H1 (cell line): ENCODE results near the gene TMTC2. TPM values are rescaled to one million over a fixed set of nuclear protein-coding genes. Genes with fewer than 3 reads are reported as not detected.

Experiments used
- CTCF ChIA-PET: fragments of 300-600 bp; sonication (Branson Sonifier 250); formaldehyde crosslinking; loops from one replicate; lab custom pipeline; 2021; ENCODE audit not compliant: partially characterized antibody; lab: Charles Lee
- POLR2A ChIA-PET: fragments of 300-600 bp; sonication (Branson Sonifier 250); formaldehyde crosslinking; loops from one replicate; lab custom pipeline; 2021; ENCODE audit warnings: inconsistent platforms; ENCODE audit not compliant: partially characterized antibody; lab: Charles Lee
- DNase-seq, 2 experiments: peaks; one replicate each; pipeline versions ENCODE4 v3.0.0 to v3.0.0-alpha.2; 2010 to 2022; ENCODE audit warnings: low spot score in 2 of 2, low read depth in 1 of 2, mixed read lengths in 1 of 2
- FAIRE-seq: peaks from 2 replicates; lab custom pipeline; 2011; peaks lifted over from hg19 to GRCh38; lab: Jason Lieb, UNC
- H2AFZ ChIP-seq: 2 replicates; pipeline ENCODE4 v1.8.1; 2012; ENCODE audit warnings: low read length, inconsistent platforms
- H2AK5ac ChIP-seq: 2 replicates; pipeline ENCODE4 v1.6.1; 2013; ENCODE audit warnings: low read depth, low read length
- H2BK120ac ChIP-seq: replicated peaks from 2 replicates; pipeline ENCODE3; 2013; ENCODE audit warnings: low read depth, low read length, inconsistent platforms
- H2BK12ac ChIP-seq: 2 replicates; pipeline ENCODE4 v1.6.1; 2013; ENCODE audit warnings: low read depth, low read length
- H2BK15ac ChIP-seq: 2 replicates; pipeline ENCODE4 v1.6.1; 2013; ENCODE audit warnings: low read length
- H2BK20ac ChIP-seq: 2 replicates; pipeline ENCODE4 v1.6.1; 2013; ENCODE audit warnings: low read length
- H2BK5ac ChIP-seq: 2 replicates; pipeline ENCODE4 v1.6.1; 2013; ENCODE audit warnings: low read depth, low read length
- H3K14ac ChIP-seq: 2 replicates; pipeline ENCODE4 v1.6.1; 2013; ENCODE audit warnings: inconsistent platforms; ENCODE audit not compliant: insufficient read length
- H3K18ac ChIP-seq: 2 replicates; pipeline ENCODE4 v1.6.1; 2013; ENCODE audit warnings: low read length; ENCODE audit errors: extremely low read depth
- H3K23ac ChIP-seq: 2 replicates; pipeline ENCODE4 v1.6.1; 2013; ENCODE audit warnings: inconsistent platforms; ENCODE audit not compliant: insufficient read length
- H3K23me2 ChIP-seq: 2 replicates; pipeline ENCODE4 v1.6.1; 2013; ENCODE audit warnings: low read depth, low read length
- H3K27ac ChIP-seq: 2 replicates; pipeline ENCODE4 v1.6.1; 2011; ENCODE audit warnings: low read depth, low read length, inconsistent platforms
- H3K27me3 ChIP-seq, 4 experiments: replicated peaks in 1 of 4; 1 replicate in 1 of 4; 2 replicates in 3 of 4; pipeline versions ENCODE4 v1.6.1 to v1.8.1; 2011 to 2013; ENCODE audit warnings: low read length in 3 of 4, mild to moderate bottlenecking in 3 of 4, inconsistent platforms in 2 of 4, mixed read lengths in 2 of 4, moderate library complexity in 1 of 4; ENCODE audit not compliant: control insufficient read depth in 3 of 4, insufficient read depth in 3 of 4; ENCODE audit errors: extremely low read depth in 1 of 4
- H3K36me3 ChIP-seq, 4 experiments: 2 replicates each; pipeline versions ENCODE4 v1.6.1 to v1.8.1; 2011 to 2013; ENCODE audit warnings: mild to moderate bottlenecking in 4 of 4, low read length in 3 of 4, moderate library complexity in 2 of 4, control low read depth in 1 of 4, inconsistent platforms in 1 of 4; ENCODE audit not compliant: insufficient read depth in 4 of 4, control insufficient read depth in 2 of 4
- H3K4ac ChIP-seq: replicated peaks from 2 replicates; pipeline ENCODE3; 2013; ENCODE audit warnings: low read length, low read depth, mixed read lengths, inconsistent platforms; ENCODE audit not compliant: insufficient read length
- H3K4me1 ChIP-seq, 4 experiments: replicated peaks in 1 of 4; 1 replicate in 1 of 4; 2 replicates in 3 of 4; pipeline versions ENCODE4 v1.6.1 to v1.8.1; 2011 to 2013; ENCODE audit warnings: low read length in 3 of 4, inconsistent platforms in 2 of 4, mixed read lengths in 1 of 4; ENCODE audit not compliant: insufficient read depth in 4 of 4, control insufficient read depth in 3 of 4
- H3K4me2 ChIP-seq, 2 experiments: 2 replicates each; pipeline versions ENCODE4 v1.6.1 to v1.8.1; 2011 to 2013; ENCODE audit warnings: low read depth in 2 of 2, low read length in 2 of 2, control low read depth in 1 of 2, inconsistent platforms in 1 of 2, mild to moderate bottlenecking in 1 of 2; ENCODE audit not compliant: insufficient read depth in 1 of 2
- H3K4me3 ChIP-seq, 4 experiments: fragments of 200-600, 300-600 bp in 1 of 4; sonication (generic), shearing (Covaris generic), sonication (Bioruptor Twin) in 1 of 4; 2 replicates each; pipeline versions ENCODE4 v1.5.1 to v1.8.1; 2011 to 2016; ENCODE audit warnings: low read length in 4 of 4, low read depth in 3 of 4, control low read depth in 2 of 4, inconsistent platforms in 2 of 4, mild to moderate bottlenecking in 2 of 4, mixed read lengths in 1 of 4, moderate library complexity in 1 of 4; ENCODE audit not compliant: insufficient read depth in 2 of 4; ENCODE audit errors: extremely low read depth in 1 of 4
- H3K56ac ChIP-seq: replicated peaks from 2 replicates; pipeline ENCODE3; 2013; ENCODE audit warnings: low read depth, mild to moderate bottlenecking, mixed read lengths, low read length, inconsistent platforms; ENCODE audit not compliant: insufficient read length
- H3K79me1 ChIP-seq: 2 replicates; pipeline ENCODE4 v1.6.1; 2013; ENCODE audit warnings: low read depth, low read length, control low read depth
- H3K79me2 ChIP-seq, 2 experiments: 2 replicates each; pipeline versions ENCODE4 v1.6.1 to v1.8.1; 2012 to 2013; ENCODE audit warnings: low read length in 2 of 2, mild to moderate bottlenecking in 2 of 2, inconsistent platforms in 1 of 2; ENCODE audit not compliant: insufficient read depth in 2 of 2, control insufficient read depth in 1 of 2
- H3K9ac ChIP-seq, 4 experiments: replicated peaks in 1 of 4; 1 replicate in 1 of 4; 2 replicates in 3 of 4; pipeline versions ENCODE4 v1.6.1 to v1.8.1; 2011 to 2013; ENCODE audit warnings: low read depth in 3 of 4, low read length in 3 of 4, control low read depth in 2 of 4, mild to moderate bottlenecking in 2 of 4, moderate library complexity in 2 of 4, inconsistent platforms in 1 of 4; ENCODE audit errors: extremely low read depth in 1 of 4
- H3K9me3 ChIP-seq, 2 experiments: 2 replicates each; pipeline versions ENCODE4 v1.6.1 to v1.8.1; 2012 to 2013; ENCODE audit warnings: mild to moderate bottlenecking in 2 of 2, moderate library complexity in 2 of 2, control low read depth in 1 of 2, inconsistent platforms in 1 of 2, low read depth in 1 of 2, low read length in 1 of 2, mixed read lengths in 1 of 2; ENCODE audit not compliant: insufficient read depth in 2 of 2
- H4K20me1 ChIP-seq, 2 experiments: replicated peaks in 1 of 2; 2 replicates each; pipeline versions ENCODE3 to v1.8.1; 2011 to 2013; ENCODE audit warnings: inconsistent platforms in 2 of 2, low read length in 2 of 2, mild to moderate bottlenecking in 1 of 2; ENCODE audit not compliant: insufficient read depth in 2 of 2, control insufficient read depth in 1 of 2
- H4K5ac ChIP-seq: 2 replicates; pipeline ENCODE4 v1.6.1; 2013; ENCODE audit warnings: low read length, low read depth, mixed read lengths, inconsistent platforms; ENCODE audit not compliant: insufficient read length
- H4K8ac ChIP-seq: 2 replicates; pipeline ENCODE4 v1.8.0; 2013; ENCODE audit warnings: mild to moderate bottlenecking, moderate library complexity, low read length, inconsistent platforms; ENCODE audit not compliant: insufficient read depth; ENCODE audit errors: extremely low read depth
- H4K91ac ChIP-seq: replicated peaks from 2 replicates; pipeline ENCODE3; 2013; ENCODE audit warnings: low read length, mixed read lengths, inconsistent platforms; ENCODE audit not compliant: insufficient read length
- SP1 ChIP-seq: IDR thresholded peaks from 2 replicates; pipeline ENCODE4 v1.6.1; 2011; ENCODE audit warnings: low read depth, low read length
- WGBS, 2 experiments: shearing (Covaris generic) in 1 of 2; methylation state at CpG; one replicate each; pipeline versions ENCODE4 v1.1.6 to v1.1.7; 2013 to 2015; ENCODE audit warnings: low lambda C conversion rate in 2 of 2, mixed read lengths in 2 of 2, inconsistent platforms in 1 of 2, low coverage in 1 of 2, missing lambda C conversion rate in 1 of 2; ENCODE audit not compliant: insufficient replicate concordance in 2 of 2, insufficient coverage in 1 of 2, insufficient read length in 1 of 2; ENCODE audit errors: extremely low coverage in 1 of 2, missing lambda C conversion rate in 1 of 2; 5-methylcytosine and 5-hydroxymethylcytosine counted together
- polyA plus RNA-seq, 7 experiments: library from polyadenylated mRNA; depleted of rRNA in 3 of 7; stranded (reverse) in 5 of 7; unstranded in 2 of 7; fragments of >200 nt in 5 of 7; fragments of 200-250 nt in 2 of 7; gene quantifications; 1 replicate in 5 of 7; 2 replicates in 1 of 7; 4 replicates in 1 of 7; pipeline versions ENCODE4 v1.2.1 to v1.2.3, GENCODE V29; 2011 to 2013; ENCODE audit warnings: missing spikeins in 2 of 7, mixed read lengths in 2 of 7
- total RNA-seq: library from RNA; stranded (reverse); fragmentation: NEBNext Ultra II Directional; extraction: Animal tissue kit (Norgen Biotek cat#: 25700); gene quantifications from 2 replicates; pipeline ENCODE4 v1.2.1, GENCODE V29; 2021

The TMTC2 gene
- total and polyA plus RNA-seq, 2 of the 8 experiments (the other 6 are each of a cell fraction or from before 2014, with no cell fraction given): 2.3 to 3.9 TPM

- Histone ChIP-seq H2AFZ (no peak overlapping the region), H4K91ac (no peak overlapping the region), H3K27ac (no peak overlapping the region), H2BK20ac (no peak overlapping the region), H3K14ac (no peak overlapping the region), H3K18ac (no peak overlapping the region), H2BK120ac (no peak overlapping the region), H3K36me3 (no peaks in the 10 kb centered on the region), H2BK5ac (no peak overlapping the region), H3K4me3 (no peak overlapping the region), H3K56ac (no peak overlapping the region), H3K27me3 (no peaks in the 10 kb centered on the region), H3K4me1 (no peaks in the 10 kb centered on the region; a peak in 1 of 7 replicates), H3K4ac (no peak overlapping the region), H2AK5ac (no peak overlapping the region), H3K79me2 (no peaks in the 10 kb centered on the region), H3K9ac (no peak overlapping the region), H3K23me2 (no peaks in the 10 kb centered on the region), H3K9me3 (no peaks in the 10 kb centered on the region), H4K5ac (no peak overlapping the region), H3K79me1 (no peaks in the 10 kb centered on the region), H4K8ac (no peak overlapping the region), H4K20me1 (no peaks in the 10 kb centered on the region), H2BK12ac (no peak overlapping the region), H3K4me2 (no peak overlapping the region), H3K23ac (no peak overlapping the region), H2BK15ac (no peak overlapping the region)
- FAIRE-seq (no peak), DNase-seq (no peak)
- POLR2A ChIA-PET: no interaction called here
- WGBS, 2 experiments: 91% methylated on average over 1 of the region's 1 CpG; no CpG with 5 or more reads in 1 of the 2 experiments
- CTCF ChIA-PET: interaction anchor here (0.6 kb wide), 1 partner anchor 99 kb away, joined by 5 read pairs; no protein-coding TSS in a partner anchor
- no peak for TF ChIP-seq SP1
These were observed 494.4 kb downstream of the TMTC2 start for GRCh38 chr12:83181074-83181473.
